SK-N-SH (cell line): Measurements from ENCODE around the gene TSPAN31. TPM values are rescaled to one million over a fixed set of nuclear protein-coding genes. Genes with fewer than 3 reads are reported as not detected.

Source experiments
- CTCF ChIA-PET: fragments of 300-600, 350-600 bp; formaldehyde crosslinking; extraction: SDS; loops from one replicate; lab custom pipeline; 2021; lab: Yijun Ruan, JAX
- POLR2A ChIA-PET: fragments of 350-600 bp; sonication (Branson Sonifier 250); formaldehyde crosslinking; extraction: SDS; loops from one replicate; lab custom pipeline; 2020; ENCODE audit warnings: antibody characterized with exemption, inconsistent platforms; lab: Yijun Ruan, JAX
- DNase-seq: peaks from one replicate; pipeline ENCODE4 v3.0.0; 2012
- H2AFZ ChIP-seq: fragments of 200-600 bp; sonication (generic); 2 replicates; pipeline ENCODE4 v1.8.1; 2016; ENCODE audit warnings: antibody characterized with exemption, mild to moderate bottlenecking, low read depth
- H3F3A ChIP-seq: fragments of 200-600 bp; sonication (generic); replicated peaks from 2 replicates; pipeline ENCODE3; 2016; ENCODE audit warnings: antibody characterized with exemption, mild to moderate bottlenecking; ENCODE audit not compliant: insufficient read depth
- H3K27ac ChIP-seq, 2 experiments: fragments of 200-500 bp in 1 of 2; fragments of 200-600 bp in 1 of 2; sonication (Bioruptor generic) in 1 of 2; sonication (generic), shearing (Covaris generic) in 1 of 2; 2 replicates each; pipeline versions ENCODE4 v1.5.1 to v1.6.1; 2014 to 2016; ENCODE audit warnings: low read depth in 2 of 2, inconsistent platforms in 1 of 2, low read length in 1 of 2, mild to moderate bottlenecking in 1 of 2, mixed read lengths in 1 of 2
- H3K27me3 ChIP-seq: fragments of 200-600 bp; sonication (generic), shearing (Covaris generic); 2 replicates; pipeline ENCODE4 v1.6.1; 2016; ENCODE audit warnings: mixed run types; ENCODE audit not compliant: insufficient read depth
- H3K36me3 ChIP-seq, 2 experiments: fragments of 200-500 bp in 1 of 2; fragments of 200-600 bp in 1 of 2; sonication (Bioruptor generic) in 1 of 2; sonication (generic) in 1 of 2; replicated peaks in 1 of 2; 2 replicates each; pipeline versions ENCODE3 to v1.5.1; 2014 to 2016; ENCODE audit warnings: low read length in 1 of 2, mild to moderate bottlenecking in 1 of 2; ENCODE audit not compliant: insufficient read depth in 2 of 2, control insufficient read depth in 1 of 2
- H3K4me1 ChIP-seq, 2 experiments: fragments of 200-500 bp in 1 of 2; fragments of 200-600 bp in 1 of 2; sonication (Bioruptor generic) in 1 of 2; sonication (generic), shearing (Covaris generic) in 1 of 2; 2 replicates each; pipeline versions ENCODE4 v1.5.1 to v1.6.1; 2014 to 2016; ENCODE audit warnings: low read depth in 1 of 2, low read length in 1 of 2, mixed run types in 1 of 2; ENCODE audit not compliant: insufficient read depth in 2 of 2, control insufficient read depth in 1 of 2
- H3K4me2 ChIP-seq: fragments of 200-600 bp; sonication (generic), shearing (Covaris generic); 2 replicates; pipeline ENCODE4 v1.6.1; 2017; ENCODE audit warnings: mixed run types
- H3K4me3 ChIP-seq, 2 experiments: fragments of 200-500 bp in 1 of 2; fragments of 200-600 bp in 1 of 2; sonication (Bioruptor generic) in 1 of 2; sonication (generic), shearing (Covaris generic) in 1 of 2; 2 replicates each; pipeline versions ENCODE4 v1.5.1 to v1.8.1; 2014 to 2016; ENCODE audit warnings: low read depth in 2 of 2, inconsistent platforms in 1 of 2, low read length in 1 of 2, mild to moderate bottlenecking in 1 of 2, mixed read lengths in 1 of 2, moderate library complexity in 1 of 2
- H3K79me2 ChIP-seq: fragments of 200-600 bp; sonication (generic); 2 replicates; pipeline ENCODE4 v1.8.1; 2017; ENCODE audit warnings: mild to moderate bottlenecking; ENCODE audit not compliant: insufficient read depth
- H3K9ac ChIP-seq: fragments of 200-600 bp; sonication (generic); 2 replicates; pipeline ENCODE4 v1.6.1; 2017; ENCODE audit warnings: mixed run types
- H3K9me2 ChIP-seq: fragments of 200-600 bp; sonication (generic); 2 replicates; pipeline ENCODE4 v1.6.1; 2017; ENCODE audit warnings: mixed run types
- H3K9me3 ChIP-seq: fragments of 200-600 bp; sonication (generic); 2 replicates; pipeline ENCODE4 v1.6.1; 2017; ENCODE audit warnings: mixed run types, mild to moderate bottlenecking, moderate library complexity
- H4K20me1 ChIP-seq: fragments of 200-600 bp; sonication (generic); 2 replicates; pipeline ENCODE4 v1.6.1; 2017; ENCODE audit warnings: mild to moderate bottlenecking, mixed run types; ENCODE audit not compliant: insufficient read depth
- CTCF ChIP-seq: fragments of 200-600 bp; sonication (generic); IDR thresholded peaks from 2 replicates; pipeline ENCODE4 v1.6.1; 2017; ENCODE audit warnings: antibody characterized with exemption, mild to moderate bottlenecking, moderate library complexity
- FOSL2 ChIP-seq: IDR thresholded peaks from 2 replicates; pipeline ENCODE4 v1.4.0; 2012; ENCODE audit warnings: low read depth, mild to moderate bottlenecking, moderate library complexity, borderline replicate concordance
- FOXM1 ChIP-seq: IDR thresholded peaks from 2 replicates; pipeline ENCODE4 v1.4.0; 2012; ENCODE audit warnings: low read depth, mild to moderate bottlenecking
- IRF3 ChIP-seq: fragments of 150-350 bp; IDR thresholded peaks from 2 replicates; pipeline ENCODE4 v1.6.1; 2016; ENCODE audit warnings: mild to moderate bottlenecking, low read depth, low read length
- NRF1 ChIP-seq: IDR thresholded peaks from 2 replicates; pipeline ENCODE4 v1.6.1; 2012; ENCODE audit warnings: low read depth, mild to moderate bottlenecking, low read length
- RAD21 ChIP-seq: IDR thresholded peaks from 2 replicates; pipeline ENCODE4 v1.6.1; 2012; ENCODE audit warnings: mild to moderate bottlenecking, low read length
- RCOR1 ChIP-seq: fragments of 150-350 bp; IDR thresholded peaks from 2 replicates; pipeline ENCODE4 v1.6.1; 2017; ENCODE audit warnings: antibody characterized with exemption, low read length
- SIN3A ChIP-seq: IDR thresholded peaks from 2 replicates; pipeline ENCODE4 v1.6.1; 2012; ENCODE audit warnings: low read depth, mild to moderate bottlenecking, low read length, moderate library complexity, borderline replicate concordance
- YY1 ChIP-seq: IDR thresholded peaks from 2 replicates; pipeline ENCODE4 v1.4.0; 2012; ENCODE audit warnings: low read depth, mild to moderate bottlenecking
- ZBTB33 ChIP-seq: IDR thresholded peaks from 2 replicates; pipeline ENCODE4 v1.4.0; 2012; ENCODE audit warnings: low read depth, borderline replicate concordance
- WGBS: methylation state at CpG from one replicate; pipeline ENCODE4 v1.1.6; 2017; ENCODE audit warnings: low lambda C conversion rate; 5-methylcytosine and 5-hydroxymethylcytosine counted together
- polyA plus RNA-seq, 3 experiments: library from polyadenylated mRNA; depleted of rRNA; stranded (reverse); fragments of >200 nt; gene quantifications; 2 replicates each; pipeline ENCODE4 v1.2.3, GENCODE V29; 2012
- TF ChIP-seq, protein P1 (sequence below): IDR thresholded peaks from 2 replicates; pipeline ENCODE4 v1.4.0; 2012; ENCODE audit warnings: low read depth

The TSPAN31 gene
- polyA plus RNA-seq, 1 of the 3 experiments (the other 2 are of a cell fraction) = 36.8 TPM

- TF ChIP-seq IRF3 (no peak), RCOR1 (no peak), SIN3A (no peak), ZBTB33 (peak; percentile 89), RAD21 (0 out of 2 replicates have a peak, but pooled peaks have one; percentile 3), FOXM1 (no peak), CTCF (peak; percentile 56)
- TF ChIP-seq, protein P1, sequence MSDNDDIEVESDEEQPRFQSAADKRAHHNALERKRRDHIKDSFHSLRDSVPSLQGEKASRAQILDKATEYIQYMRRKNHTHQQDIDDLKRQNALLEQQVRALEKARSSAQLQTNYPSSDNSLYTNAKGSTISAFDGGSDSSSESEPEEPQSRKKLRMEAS = no peak
- TF ChIP-seq, all 33 proteins: peak for 3
- peak overlapping the region; percentile 97 for H3K4me2 ChIP-seq
- H4K20me1 ChIP-seq = peaks cover 7% of the 10 kb centered on the region
- no peaks in the 10 kb centered on the region for H3K9me3 ChIP-seq
- H3F3A ChIP-seq = peaks cover 23% of the 10 kb centered on the region
- POLR2A ChIA-PET = interaction anchor here (1.3 to 1.9 kb wide), 2 partner anchors 10 to 12 kb away, joined by 3 to 9 read pairs; partner anchors contain the start of genes CYP27B1 and TSPAN31
- peaks cover 3 to 20% of the 10 kb centered on the region in 2 experiments for H3K36me3 ChIP-seq
- H3K9me2 ChIP-seq = no peaks in the 10 kb centered on the region
- no peak overlapping the region for H2AFZ ChIP-seq
- DNase-seq = peak; percentile 82
- peaks cover 8 to 27% of the 10 kb centered on the region in 2 experiments for H3K4me1 ChIP-seq
- WGBS = 83% methylated on average over 20 of the region's 22 CpGs
- peak overlapping the region; percentile 73 to 79 for H3K4me3 ChIP-seq
- H3K27me3 ChIP-seq = no peaks in the 10 kb centered on the region
- no peak overlapping the region for H3K9ac ChIP-seq
- CTCF ChIA-PET = interaction anchor here (0.7 to 2.0 kb wide), 17 partner anchors 8 to 173 kb away, joined by 3 to 27 read pairs (median 4); partner anchors contain the start of genes CYP27B1, EEF1AKMT3, METTL1 and TSFM
- H3K27ac ChIP-seq = no peak overlapping the region
- H3K79me2 ChIP-seq = peaks cover 4% of the 10 kb centered on the region
Measured at GRCh38 chr12:57756406-57757341, 11.8 kb downstream of the TSPAN31 start.

GRCh38 chr12:57757771-57758170, 12.9 kb downstream of the TSPAN31 start:
- H3K9me2 ChIP-seq = no peaks in the 10 kb centered on the region
- H3K9ac ChIP-seq = no peak overlapping the region
- H3K4me2 ChIP-seq = no peak overlapping the region
- ChIA-PET CTCF (no interaction called here), POLR2A (no interaction called here)
- peaks cover 3 to 20% of the 10 kb centered on the region in 2 experiments for H3K36me3 ChIP-seq
- no peak for DNase-seq
- H3F3A ChIP-seq = peaks cover 25% of the 10 kb centered on the region
- H4K20me1 ChIP-seq = peaks cover 7% of the 10 kb centered on the region
- no peaks in the 10 kb centered on the region for H3K9me3 ChIP-seq
- peaks cover 6 to 24% of the 10 kb centered on the region in 2 experiments for H3K4me1 ChIP-seq
- TF ChIP-seq NRF1 = no peak
- TF ChIP-seq IRF3 = no peak
- no peak for TF ChIP-seq YY1
- no peak for TF ChIP-seq FOSL2
- 79% methylated on average over 4 of the region's 4 CpGs for WGBS
- no peak overlapping the region for H3K27ac ChIP-seq
- no peak overlapping the region for H2AFZ ChIP-seq
- no peak overlapping the region for H3K4me3 ChIP-seq
- no peaks in the 10 kb centered on the region for H3K27me3 ChIP-seq
- no peaks in the 10 kb centered on the region; the same call in 1 of the 2 replicates for H3K79me2 ChIP-seq
